Lower leg skin (tissue), 3 donors: ENCODE measurements around the gene TNIK.

ENCODE experiments used
- CTCF ChIP-seq, 3 donors: fragments of 450-650 bp; IDR thresholded peaks; one replicate each; pipeline ENCODE4 v1.5.1; 2016; ENCODE audit warnings: antibody characterized with exemption in 3 of 3, mild to moderate bottlenecking in 3 of 3, moderate library complexity in 2 of 3
- POLR2A ChIP-seq, 2 donors: fragments of 450-650 bp; IDR thresholded peaks; one replicate each; pipeline ENCODE4 v1.6.1; 2016 to 2017; ENCODE audit warnings: antibody characterized with exemption in 2 of 2, mild to moderate bottlenecking in 1 of 2, moderate library complexity in 1 of 2

- TF ChIP-seq CTCF (IDR thresholded peaks at IDR 0.05) (no peak), POLR2A (IDR thresholded peaks at IDR 0.05) (no peak)
Measured at GRCh38 chr3:171374260-171374659, 85.9 kb downstream of the TNIK start.
